Measurements from ENCODE around the gene ALPL.

- TF ChIP-seq POLR2A (IDR thresholded peaks at IDR 0.05; ENCODE audit: low read depth, low read length), result no peak
- TF ChIP-seq BHLHE40 (IDR thresholded peaks at IDR 0.05; ENCODE audit: low read depth, low read length), result no peak
- no peak for TF ChIP-seq SMC3 (IDR thresholded peaks at IDR 0.05; ENCODE audit: low read depth, low read length)
- no peak for TF ChIP-seq CTCF (conservative IDR thresholded peaks at IDR 0.05; ENCODE audit: low read depth, low read length)
- no peak for TF ChIP-seq RCOR1 (IDR thresholded peaks at IDR 0.05; ENCODE audit: insufficient replicate concordance, low read length)
- TF ChIP-seq CHD1 (IDR thresholded peaks at IDR 0.05; ENCODE audit: low read depth, low read length), result no peak
- TF ChIP-seq MXI1 (IDR thresholded peaks at IDR 0.05; ENCODE audit: borderline replicate concordance, low read depth, low read length), result no peak
Observed at GRCh38 chr1:21617126-21617738, 108.0 kb downstream of the ALPL start.

Measured in IMR-90 (cell line).